Nucleus accumbens (tissue), 56 donors: ENCODE results near the gene CEP350.

Experiments used
- DNase-seq, 56 donors: peaks; one replicate each; lab custom pipeline; 2025; lab: John Stamatoyannopoulos, UW

Gene CEP350, protein sequence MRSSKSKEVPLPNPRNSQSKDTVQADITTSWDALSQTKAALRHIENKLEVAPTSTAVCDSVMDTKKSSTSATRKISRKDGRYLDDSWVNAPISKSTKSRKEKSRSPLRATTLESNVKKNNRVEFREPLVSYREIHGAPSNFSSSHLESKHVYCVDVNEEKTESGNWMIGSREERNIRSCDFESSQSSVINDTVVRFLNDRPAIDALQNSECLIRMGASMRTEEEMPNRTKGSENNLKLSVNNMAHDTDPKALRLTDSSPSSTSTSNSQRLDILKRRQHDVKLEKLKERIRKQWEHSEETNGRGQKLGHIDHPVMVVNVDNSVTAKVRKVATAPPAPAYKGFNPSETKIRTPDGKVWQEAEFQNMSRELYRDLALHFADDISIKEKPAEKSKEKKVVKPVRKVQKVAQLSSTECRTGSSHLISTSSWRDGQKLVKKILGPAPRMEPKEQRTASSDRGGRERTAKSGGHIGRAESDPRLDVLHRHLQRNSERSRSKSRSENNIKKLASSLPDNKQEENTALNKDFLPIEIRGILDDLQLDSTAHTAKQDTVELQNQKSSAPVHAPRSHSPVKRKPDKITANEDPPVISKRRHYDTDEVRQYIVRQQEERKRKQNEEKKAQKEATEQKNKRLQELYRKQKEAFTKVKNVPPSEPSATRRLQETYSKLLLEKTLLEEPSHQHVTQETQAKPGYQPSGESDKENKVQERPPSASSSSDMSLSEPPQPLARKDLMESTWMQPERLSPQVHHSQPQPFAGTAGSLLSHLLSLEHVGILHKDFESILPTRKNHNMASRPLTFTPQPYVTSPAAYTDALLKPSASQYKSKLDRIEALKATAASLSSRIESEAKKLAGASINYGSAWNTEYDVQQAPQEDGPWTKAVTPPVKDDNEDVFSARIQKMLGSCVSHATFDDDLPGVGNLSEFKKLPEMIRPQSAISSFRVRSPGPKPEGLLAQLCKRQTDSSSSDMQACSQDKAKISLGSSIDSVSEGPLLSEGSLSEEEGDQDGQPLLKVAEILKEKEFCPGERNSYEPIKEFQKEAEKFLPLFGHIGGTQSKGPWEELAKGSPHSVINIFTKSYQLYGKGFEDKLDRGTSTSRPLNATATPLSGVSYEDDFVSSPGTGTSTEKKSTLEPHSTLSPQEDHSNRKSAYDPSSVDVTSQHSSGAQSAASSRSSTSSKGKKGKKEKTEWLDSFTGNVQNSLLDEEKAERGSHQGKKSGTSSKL (N-terminal part only)

DNA sequence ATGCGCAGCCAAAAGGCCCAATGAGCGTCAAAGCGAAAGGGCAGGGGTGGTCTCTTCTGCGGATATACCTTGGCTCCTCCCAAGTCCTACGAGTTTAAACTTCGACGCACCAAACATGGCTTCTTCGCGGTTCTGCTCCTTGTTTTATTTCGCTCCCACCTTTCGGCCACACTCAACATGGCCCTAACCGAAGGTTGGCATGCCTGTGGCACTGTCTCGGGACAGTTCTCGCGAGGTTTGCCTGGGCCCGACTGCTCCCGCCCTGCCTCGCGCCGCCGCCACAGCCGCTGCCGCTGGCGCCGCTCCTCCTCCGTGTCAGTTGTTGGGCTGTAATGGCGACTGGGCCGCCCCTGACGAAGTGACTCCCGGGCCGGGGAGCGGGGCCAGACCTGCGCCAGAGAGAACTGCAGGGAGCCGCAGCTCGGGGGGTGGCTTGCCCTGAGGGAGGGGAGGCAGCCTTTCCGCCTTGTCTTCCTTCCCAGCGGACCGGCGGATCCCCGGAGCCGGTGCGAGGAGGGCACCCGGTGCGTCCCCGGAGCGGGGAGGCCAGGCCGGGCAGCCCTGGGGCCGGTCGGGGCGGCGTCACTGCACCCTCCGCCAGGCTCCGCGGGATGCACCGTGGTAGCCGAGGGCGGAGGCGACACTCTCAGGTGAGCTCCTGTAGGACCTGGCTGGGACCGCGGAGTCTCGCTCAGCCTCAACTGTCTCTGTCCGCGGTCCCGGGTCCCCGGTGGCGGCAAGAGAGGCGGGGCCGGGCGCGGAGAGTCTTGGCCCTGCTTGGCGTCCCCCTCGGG, at the start of gene CEP350:
CEP350 (plus strand) TSS at position 318 of the 794 bp plus-strand sequence. CDS start 31,372 bp downstream, outside the sequence.
- DNase-seq, result peak; percentile 72 to 98 (median 93)

DNA sequence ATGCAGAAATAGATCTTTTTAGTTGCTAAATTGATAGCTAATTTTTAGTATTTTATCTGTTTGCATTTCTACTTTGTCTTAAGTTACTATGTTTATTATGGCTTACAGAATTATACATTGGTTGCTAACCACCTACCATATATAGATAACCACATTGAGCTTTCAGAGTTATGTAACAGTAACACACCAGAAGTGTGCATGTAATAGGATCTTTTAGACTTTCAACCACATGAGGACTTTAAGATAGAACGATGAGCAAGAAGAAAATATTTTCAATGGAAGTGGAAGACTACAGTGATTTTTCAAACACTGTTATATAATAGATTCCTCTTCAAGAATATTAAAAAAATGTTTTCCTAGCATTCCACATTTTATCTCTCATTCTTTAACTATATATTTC, 43.7 kb upstream of the CEP350 start:
- DNase-seq, result no peak

DNA sequence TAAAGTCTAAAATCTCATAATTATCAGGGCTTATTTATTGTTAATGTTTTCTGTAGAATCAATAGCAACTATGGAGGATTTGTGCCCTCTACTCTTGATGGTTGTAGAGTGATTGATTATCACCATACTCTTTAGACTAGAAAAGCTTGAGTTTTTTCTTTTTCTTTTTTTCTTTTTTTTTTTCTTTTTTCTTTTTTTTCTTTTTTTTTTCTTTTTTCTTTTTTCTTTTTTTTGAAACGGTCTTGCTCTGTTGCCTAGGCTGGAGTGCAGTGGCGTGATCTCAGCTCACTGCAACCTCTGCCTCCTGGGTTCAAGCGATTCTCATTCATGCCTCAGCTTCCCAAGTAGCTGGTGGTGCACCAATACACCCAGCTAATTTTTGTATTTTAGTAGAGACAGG, 42.8 kb upstream of the CEP350 start:
- DNase-seq, result no peak

DNA sequence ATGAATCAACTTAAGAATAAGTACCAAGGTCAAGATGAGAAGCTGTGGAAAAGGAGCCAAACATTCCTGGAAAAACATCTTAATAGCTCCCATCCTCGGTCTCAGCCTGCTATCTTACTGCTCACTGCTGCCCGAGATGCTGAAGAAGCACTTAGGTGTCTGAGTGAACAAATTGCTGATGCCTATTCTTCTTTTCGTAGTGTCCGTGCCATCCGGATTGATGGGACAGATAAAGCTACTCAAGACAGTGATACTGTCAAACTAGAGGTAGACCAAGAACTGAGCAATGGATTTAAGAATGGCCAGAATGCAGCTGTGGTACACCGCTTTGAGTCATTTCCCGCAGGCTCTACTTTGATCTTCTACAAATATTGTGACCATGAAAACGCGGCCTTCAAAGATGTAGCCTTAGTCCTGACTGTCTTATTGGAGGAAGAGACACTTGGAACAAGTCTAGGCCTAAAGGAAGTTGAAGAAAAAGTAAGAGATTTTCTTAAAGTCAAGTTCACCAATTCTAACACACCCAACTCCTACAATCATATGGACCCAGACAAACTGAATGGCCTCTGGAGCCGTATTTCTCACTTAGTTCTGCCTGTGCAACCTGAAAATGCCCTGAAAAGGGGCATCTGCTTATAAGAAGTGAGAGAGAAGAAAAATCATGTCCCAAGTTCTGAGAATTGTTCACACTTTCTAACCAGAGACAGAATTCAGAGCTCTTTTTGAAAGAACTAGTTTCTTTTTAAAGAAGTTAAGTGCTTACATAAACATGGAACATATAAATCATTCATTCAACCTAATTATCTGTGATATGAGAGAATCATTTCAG, 36.8 kb upstream of the CEP350 start:
- DNase-seq, result no peak

DNA sequence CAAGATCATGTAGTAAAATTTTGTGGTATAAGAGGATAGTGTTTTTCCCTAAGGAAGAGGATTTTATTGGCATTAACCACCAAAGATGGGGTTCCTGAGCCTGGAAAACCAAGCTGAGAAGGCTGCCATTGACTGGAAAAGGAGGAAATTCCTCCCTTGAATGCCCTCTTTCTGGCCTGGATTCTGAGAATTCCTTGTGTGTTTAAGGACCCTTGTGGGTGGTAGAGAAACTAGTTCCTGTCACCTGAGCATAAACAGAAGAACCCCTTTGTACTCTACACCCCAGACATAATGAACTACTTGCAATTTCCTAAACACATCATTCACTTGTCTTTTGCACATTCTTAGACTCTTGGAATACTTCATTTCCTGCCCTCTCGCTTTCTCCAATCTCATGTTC, 33.1 kb upstream of the CEP350 start:
- DNase-seq, result no peak

DNA sequence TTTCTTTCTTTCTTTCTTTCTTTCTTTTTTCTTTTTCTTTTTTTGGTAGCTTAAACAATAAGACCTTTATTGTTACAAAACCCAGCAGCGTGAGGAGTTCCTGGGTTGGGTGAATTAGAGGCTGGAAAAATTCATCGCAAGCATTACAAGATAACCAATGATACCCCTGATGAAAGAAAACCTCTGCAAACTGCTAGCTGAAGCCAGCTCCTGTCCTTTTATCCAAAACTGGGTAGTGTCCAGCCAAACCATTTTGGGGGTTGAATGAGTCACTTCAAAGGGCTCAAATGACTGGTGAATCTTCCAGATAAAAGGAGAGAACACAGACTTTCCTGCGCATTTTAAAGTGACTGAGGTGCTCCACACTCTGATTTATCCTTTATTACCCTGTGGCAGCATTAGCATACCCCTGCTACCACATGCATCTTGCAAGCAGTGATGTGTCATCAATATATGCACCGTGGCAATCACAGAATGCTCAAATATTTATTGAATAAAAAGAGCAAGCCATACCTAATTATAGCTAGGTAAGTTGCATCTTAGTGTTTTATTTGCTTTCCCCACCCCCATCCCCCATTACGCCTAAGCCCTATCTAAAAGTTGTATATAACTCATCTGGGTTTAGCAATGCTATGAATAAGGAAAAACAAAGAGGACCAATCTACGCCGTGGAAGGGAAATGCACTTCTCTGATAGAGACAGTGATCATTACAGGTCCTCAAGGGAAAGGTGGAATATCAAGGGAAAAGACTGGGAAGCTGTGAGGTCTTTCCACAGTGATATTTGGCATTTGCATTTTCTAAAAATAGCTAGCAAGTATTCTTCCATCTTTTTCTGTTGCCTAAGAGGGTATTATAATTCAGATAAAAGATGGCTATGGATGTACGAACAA, 32.4 kb upstream of the CEP350 start:
- no peak for DNase-seq

DNA sequence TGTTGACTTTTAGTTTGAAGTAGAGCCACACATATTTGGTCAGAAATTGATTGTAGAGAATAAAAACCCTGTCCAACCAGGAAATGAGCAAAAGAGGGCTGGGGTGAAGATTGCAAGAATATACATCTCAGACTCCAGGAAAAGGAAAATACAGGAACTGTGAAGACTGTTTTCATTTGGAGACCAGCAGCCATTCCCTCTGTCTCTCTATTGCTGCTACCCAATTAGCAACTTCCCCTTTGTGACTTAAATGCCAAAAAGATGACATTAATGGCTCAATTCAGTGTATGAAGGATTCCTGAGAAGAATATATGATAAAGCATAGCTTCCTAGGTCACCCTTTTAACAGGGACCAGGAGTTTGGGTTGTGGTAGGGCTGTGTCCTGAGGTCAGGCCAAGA, 31.6 kb upstream of the CEP350 start:
- no peak for DNase-seq

DNA sequence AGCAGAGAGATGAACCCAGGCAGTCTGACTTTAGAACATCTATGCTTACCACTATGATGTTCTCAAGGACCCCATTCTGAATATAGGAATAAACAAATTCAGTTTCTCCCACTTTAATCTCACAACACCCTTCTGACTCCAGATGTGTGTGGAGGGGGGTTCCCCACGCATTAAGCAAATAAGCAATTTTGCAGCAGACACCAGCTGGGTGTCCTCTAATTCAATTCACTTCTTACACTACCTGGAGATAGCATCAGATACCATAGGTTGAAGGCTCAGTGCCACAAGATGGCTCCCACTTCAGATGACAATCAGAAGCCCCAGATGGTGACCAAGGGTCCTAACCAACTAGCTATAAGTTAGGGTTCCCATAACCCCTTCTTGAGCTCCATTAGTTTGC, 30.3 kb upstream of the CEP350 start:
- DNase-seq, result no peak

DNA sequence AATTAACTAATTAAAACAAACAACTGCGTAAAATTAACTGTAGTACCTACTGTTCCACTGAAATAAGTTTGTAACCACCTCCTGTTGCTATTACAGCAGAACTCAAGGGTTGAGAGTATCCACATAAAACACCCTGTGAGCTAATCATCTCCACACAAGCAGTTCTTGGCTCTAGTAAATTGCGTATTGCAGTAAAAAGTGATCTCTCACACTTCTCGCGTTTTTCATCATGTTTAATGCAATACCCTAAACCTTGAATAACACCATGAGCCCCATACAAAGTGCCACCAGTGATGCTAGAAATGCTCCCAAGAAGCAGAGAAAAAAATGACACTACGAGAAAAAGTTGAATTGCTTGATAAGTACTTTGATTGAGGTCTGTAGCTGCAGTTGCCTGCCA, 29.3 kb upstream of the CEP350 start:
- DNase-seq, result no peak

DNA sequence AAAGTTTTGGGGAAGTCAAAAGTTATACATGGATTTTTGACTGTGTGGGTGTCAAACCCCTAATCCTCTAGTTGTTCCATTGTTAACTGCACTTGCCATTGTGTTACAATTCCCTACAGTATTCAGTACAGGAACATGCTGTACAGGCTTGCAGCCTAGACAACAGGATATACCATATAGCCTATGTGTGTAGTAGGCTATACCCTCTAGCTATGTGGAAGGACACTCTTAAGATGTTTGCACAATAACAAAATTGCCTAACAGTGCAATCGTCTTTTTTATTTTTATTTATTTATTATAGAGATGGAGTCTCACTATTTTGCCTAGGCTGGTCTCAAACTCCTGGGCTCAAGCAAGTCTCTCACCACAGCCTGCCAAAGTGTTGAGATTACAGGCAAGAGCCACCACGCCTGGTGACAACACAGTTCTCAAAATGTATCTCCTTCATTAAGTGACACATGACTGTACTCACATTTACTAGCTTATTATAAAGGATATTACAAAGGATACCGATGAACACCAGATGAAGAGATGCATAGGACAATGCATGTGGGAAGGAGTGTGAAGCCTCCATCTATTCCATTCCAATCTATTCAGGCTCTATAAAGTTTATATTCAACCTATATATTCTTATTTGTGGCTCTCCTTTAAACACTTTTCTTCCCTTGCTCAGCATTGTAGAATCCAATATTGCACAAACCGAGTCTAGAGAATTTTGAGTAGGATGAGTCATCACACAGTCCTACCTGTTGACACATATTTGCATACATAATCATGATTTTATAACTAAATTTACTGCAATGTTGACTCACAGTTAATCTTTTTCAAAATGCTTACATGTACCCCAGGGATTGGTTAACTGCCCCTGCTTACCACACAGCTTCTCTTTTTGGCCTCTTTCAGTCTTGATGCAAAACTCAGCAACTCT, 28.4 kb upstream of the CEP350 start:
- no peak for DNase-seq

DNA sequence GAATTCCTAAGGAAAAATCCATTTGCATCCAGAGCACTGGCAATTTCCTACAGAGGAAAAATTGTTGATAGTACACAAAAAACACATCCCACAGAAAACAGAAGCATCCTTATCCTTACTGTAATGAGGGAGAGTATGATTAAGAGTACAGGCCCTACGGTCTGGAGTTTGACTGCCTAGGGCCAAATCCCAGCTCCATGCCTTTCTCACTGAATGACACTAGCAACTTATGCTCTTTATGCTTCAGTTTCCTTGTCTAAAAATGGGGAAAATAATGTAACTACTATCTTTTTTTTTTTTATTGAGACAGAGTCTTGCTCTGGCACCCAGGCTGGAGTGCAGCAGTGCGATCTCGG, 27.8 kb upstream of the CEP350 start:
- no peak for DNase-seq

DNA sequence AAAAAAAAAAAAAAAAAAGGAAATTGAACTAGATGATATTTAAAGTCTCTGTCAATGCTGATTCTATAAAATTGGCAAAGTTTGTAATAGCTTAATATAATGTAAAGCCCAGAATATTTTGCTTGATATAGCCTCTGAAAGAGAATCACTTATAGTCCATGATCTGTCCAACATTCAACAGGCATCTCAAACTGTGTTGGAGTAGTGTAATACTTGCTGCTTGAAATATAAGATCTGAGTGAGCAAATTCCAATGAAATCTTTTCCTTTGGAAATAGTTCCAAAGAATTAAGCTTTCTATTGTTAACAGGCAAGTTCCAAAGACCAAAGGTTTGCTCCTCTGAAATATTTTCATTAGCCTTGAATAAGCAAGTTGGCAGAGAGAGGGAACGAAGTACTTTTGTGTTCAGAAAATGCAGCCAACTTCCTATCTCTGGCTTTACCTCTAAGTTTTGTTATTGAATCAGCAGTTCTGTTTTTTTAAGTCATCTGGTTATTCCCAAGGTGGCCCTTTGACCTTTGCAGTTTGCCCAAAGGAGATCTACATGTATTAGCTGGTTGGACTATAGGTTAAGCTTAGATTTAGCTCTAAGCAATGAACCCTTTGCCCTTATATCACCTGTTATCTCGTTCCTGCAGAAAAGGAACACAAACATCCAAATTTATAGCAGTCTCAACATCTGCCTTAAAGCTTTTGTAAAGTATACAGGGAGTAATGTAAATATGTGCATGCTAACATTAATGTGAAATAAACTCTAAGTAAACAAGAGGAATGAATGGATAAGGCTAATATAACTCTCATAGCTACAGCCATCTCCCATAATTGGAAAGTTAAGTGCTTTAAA, 24.4 kb upstream of the CEP350 start:
- no peak for DNase-seq

DNA sequence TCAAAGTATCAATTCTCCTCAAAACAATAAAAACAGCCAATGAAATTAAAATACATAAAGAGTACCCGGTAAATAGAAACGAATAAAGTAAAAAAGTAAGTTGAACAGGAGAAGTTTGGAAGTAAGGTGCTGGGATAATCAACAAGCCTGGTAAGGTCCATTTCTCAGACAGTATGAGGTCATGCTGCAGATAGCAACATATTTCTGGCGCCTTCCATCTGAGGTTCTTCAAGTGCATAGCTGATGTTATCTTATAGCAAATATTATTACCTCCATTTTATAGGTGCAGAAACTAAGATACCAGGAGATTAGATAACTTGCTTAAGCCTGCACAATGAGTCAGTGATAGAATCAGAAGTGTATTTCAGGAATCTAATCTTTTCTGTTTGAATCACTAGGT, 23.7 kb upstream of the CEP350 start:
- DNase-seq, result no peak

DNA sequence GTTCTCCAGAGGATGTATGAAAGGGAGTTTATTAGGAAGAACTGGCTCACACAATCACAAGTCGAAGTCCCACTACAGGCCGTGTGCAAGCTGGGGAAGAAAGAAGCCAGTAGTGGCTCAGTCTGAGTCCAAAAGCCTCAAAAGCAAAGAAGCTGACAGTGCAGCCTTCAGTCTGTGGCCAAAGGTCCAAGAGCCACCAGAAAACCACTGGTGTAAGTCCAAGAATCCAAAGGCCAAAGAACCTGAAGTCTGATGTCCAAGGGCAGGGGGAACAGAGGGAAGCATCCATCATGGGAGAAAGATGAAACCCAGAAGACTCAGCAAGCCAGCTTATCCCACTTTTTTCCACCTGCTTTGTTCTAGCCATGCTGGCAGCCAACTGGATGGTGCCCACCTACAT, 21.4 kb upstream of the CEP350 start:
- no peak for DNase-seq

DNA sequence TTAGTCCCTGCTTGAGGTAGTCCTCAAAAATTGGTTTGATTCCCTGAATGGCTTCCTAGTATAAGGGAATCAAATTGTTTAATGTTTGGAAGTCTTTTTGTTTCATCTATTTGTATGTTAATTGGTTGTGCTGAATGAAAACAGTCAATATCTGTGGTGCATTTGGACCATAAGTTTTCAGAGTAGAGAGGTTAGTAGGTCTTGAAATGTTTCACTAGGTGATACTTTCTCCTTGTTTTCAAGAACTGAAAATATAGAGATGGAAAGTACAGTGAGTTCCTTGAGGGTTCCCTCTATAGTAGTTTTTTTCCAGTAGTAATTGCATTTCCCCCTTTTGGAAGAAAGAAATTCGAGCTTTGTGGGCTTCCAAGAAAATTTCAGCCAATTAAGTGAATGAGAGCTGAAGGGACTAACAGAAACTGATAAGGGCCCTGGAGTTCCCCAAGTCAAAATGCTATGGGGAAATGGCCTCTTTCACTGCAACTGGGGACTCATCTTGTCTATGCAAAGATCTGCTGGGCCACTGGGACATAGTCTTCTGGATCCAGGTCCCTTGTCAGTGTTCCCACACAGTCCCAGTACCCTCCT, 18.6 kb upstream of the CEP350 start:
- no peak for DNase-seq
